Glomerular visceral epithelial cell (primary cell): Measurements from ENCODE around the gene TRMT44.
A peak's percentile ranks its signal among the peaks of the same experiment; 100 is the strongest.
"Not testable (repeated sequence)": the region's sequence is repeated elsewhere in the genome, so short reads cannot be mapped to it uniquely, and the experiment has no call there.

Experiments used
- DNase-seq: peaks from one replicate; pipeline ENCODE4 v3.0.0-alpha.2; 2016; ENCODE audit errors: extremely low spot score

Gene TRMT44

GRCh38 chr4:8468746-8469535 lies 28.4 kb downstream of the TRMT44 start:
- DNase-seq: peak; percentile 54

DNA sequence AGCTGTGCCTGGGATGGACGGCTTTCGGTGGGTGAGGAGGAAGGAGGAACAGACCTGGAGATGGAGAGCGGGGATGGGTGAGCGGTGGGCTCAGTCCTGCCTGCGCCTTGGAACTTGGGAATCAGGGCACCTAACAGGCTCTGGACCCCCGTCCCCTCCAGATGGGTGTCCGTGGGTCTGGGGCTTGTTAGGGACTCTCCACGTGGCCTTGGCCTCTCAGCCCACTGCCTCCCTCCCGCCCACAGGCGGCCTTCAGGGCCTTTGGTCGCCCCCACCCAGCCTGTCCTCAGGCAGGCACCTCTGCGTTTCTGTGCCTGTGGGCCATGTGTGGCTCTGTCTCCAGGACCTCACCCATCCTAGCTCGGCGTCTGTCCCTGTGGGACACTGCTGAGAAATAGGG lies 29.0 kb downstream of the TRMT44 start:
- DNase-seq: no peak

- no peak for DNase-seq
These were observed 30.0 kb downstream of the TRMT44 start for GRCh38 chr4:8470451-8471024.

DNA sequence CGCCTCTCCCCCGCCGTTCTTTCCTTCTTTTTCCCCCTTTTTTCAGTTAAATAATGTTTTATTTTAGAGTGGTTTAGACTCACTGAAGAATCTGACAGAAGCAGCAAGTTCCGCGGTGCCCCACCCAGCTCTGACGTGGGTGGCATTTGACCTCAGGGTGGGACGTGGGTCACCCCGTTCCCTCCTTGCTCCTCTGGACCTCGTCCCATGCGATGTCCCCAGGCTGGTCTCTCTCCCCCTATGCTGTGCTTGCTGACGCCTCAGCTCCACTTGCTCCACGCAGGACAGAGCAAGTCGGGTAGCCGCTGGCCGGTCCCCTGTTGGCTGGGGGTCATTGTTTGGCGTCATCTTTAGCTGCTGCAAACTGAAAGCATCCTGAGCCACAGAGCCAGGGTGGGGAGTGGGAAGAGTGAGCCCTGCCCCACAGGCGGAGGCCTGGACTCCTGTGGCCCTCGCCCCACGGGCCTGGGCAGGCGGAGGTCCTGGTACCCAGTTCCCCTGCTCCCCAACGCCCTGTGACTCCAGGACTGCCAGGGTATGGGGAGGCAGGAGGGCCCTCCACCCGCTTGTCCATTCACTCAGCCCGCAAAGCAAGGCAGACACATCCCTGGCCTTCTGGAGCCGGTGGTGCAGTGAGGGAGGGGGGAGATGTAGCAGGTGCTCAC lies 30.8 kb downstream of the TRMT44 start:
- no peak for DNase-seq

- DNase-seq: no peak
These were observed 31.6 kb downstream of the TRMT44 start for GRCh38 chr4:8472158-8472688.

DNA sequence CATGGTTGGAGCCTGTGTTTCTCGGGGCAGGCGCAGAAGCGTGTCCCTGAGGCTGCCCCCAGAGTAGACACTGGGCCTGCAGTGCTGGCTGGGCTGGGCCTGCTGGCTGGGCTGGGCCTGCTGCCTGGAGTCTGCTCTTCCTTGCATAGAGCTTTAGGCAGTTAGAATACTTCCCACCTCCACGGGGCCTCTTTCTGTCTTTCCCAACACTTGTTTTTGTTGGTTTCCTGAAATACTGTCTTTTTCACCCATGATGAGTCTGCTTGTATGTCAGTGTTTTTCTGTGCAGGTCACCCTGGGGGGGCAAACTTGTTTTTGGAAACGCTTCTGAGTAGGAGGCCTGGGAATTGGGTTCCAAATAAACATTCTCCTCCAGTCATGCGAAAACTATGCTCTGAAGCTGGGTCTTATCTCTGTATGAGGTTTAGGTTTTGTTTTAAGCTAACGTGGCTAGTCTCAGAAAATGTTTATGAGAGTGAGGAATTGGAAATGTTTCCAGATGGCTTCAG lies 32.2 kb downstream of the TRMT44 start:
- peak; percentile 25 for DNase-seq

- no peak for DNase-seq
These were observed 32.8 kb downstream of the TRMT44 start for GRCh38 chr4:8473198-8473919.

- no peak for DNase-seq
These were observed 33.5 kb downstream of the TRMT44 start for GRCh38 chr4:8473920-8474590.

DNA sequence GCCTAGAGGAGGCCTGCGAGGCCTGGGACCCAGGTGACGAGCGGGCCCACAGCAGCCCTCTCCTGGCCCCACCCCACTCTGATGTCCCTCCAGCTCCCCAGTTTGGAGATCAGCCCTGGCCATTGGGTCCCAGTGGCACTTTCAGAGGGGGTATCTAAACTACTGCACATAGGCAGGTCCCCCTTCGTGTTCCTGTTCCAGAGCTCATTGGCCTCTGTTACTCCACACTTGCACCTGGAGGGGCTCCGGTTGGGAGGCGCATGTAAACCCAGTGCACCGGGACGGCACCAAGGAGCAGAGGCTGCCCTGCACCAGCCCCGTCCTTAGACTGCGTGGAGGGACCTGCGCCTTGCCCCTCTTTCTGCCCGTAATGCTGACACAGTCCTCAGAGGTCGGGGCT lies 34.3 kb downstream of the TRMT44 start:
- DNase-seq: no peak

DNA sequence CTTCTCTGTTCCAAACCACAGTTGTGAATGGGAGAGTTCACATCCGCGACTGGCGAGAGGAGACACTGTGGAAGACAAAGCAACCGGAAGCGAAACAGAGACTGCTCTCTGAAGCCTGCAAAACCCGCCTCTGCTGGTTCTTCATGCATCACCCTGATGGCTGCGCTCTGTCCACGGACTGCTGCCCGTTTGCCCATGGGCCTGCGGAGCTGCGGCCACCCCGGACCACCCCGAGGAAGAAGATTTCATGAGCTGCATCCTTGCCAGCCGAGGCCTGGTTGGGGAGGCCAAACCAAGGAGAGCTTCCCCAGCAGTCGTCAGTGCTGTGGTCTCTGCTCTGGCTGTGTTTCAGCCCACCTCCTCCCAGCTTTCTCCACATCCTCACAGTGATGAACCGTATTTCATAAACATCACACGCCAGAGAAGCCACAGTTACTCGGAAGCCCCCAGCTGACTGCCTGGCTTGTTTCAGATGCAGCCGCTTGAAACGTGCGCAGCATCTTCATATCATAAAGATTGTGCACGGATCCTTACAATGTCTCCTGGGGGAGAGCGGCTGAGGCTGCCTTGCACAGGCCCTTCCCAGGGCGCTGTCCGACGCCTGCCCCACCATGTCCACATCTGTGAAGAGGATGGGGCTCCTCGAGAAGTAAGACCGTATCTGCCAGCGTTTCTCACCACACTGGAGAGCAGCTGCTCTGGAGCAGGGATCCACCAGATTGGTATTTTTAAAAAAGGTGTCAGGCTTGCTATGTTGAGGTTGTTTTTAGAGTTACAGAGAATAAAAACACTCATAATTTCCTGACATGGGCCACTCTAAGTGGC lies 35.4 kb downstream of the TRMT44 start:
- DNase-seq: no peak

DNA sequence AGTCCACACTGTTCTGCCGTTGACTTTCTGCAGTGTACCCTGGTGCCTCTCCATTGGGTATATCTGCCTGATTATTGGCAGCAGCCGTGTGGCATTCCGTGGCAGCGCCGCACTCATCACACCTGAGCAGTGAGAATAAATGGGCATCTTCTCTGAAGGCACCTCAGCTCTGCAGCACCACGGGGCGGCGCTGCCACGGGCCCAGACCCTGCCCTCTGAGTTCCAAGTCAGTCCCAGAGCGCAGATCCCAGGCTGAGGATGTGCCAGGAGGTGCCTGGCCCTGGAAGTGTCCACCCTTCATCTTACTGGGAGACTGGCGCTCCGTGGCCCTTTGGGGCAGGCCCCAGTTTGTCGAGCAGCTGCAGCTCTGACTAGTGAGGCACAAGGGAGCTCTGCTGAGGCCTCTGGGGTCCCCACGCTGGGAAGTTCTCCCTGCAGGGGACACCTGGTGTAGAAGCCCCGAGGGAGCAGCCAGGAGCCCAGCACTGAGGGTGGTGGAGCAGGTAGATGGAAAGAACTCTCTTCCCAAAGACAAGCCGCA lies 36.6 kb downstream of the TRMT44 start:
- DNase-seq: no peak

GRCh38 chr4:8477676-8478075 lies 37.1 kb downstream of the TRMT44 start:
- DNase-seq: no peak

- no peak for DNase-seq
These were observed 37.8 kb downstream of the TRMT44 start for GRCh38 chr4:8478371-8478770.

GRCh38 chr4:8478801-8479744 lies 38.5 kb downstream of the TRMT44 start:
- DNase-seq: no peak

- DNase-seq: no peak
These were observed 39.6 kb downstream of the TRMT44 start for GRCh38 chr4:8480221-8480620.

- DNase-seq: not testable (repeated sequence)
These were observed 46.1 kb downstream of the TRMT44 start for GRCh38 chr4:8486643-8487042.

GRCh38 chr4:8488791-8489369 lies 48.3 kb downstream of the TRMT44 start:
- no peak for DNase-seq

GRCh38 chr4:8491478-8491877 lies 50.9 kb downstream of the TRMT44 start:
- DNase-seq: not testable (repeated sequence)

DNA sequence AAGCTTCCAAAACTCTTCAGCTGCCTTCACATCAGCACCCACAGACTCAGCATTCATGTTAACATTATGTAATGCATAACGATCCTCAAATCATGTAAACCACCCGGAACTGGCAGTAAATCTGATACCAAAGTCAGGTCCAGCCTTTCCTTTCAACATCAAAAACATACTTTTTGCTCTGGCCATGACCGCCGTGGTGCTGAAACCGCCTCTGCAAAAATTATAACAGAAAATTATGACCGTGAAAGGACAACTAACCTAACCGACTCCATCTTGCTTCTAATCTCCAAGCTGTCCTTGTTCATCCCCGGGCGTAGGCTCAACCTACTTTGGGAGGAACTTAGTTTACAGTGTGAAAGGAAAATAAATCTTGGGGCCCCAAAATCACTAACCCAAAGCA lies 51.6 kb downstream of the TRMT44 start:
- DNase-seq: no peak
